Choroid plexus epithelial cell (primary cell): ENCODE measurements around the gene MAP3K14.

Experiments used
- DNase-seq: peaks from one replicate; pipeline ENCODE4 v3.0.0-alpha.2; 2010; ENCODE audit warnings: low read depth
- H3K4me3 ChIP-seq: 2 replicates; pipeline ENCODE4 v1.5.1; 2011; ENCODE audit warnings: low read depth, mild to moderate bottlenecking, control low read depth, low read length, moderate library complexity
- CTCF ChIP-seq: conservative IDR thresholded peaks from 2 replicates; pipeline ENCODE4 v1.5.1; 2011; ENCODE audit warnings: low read depth, mild to moderate bottlenecking, control low read depth, inconsistent platforms, low read length, moderate library complexity

MAP3K14 gene

GRCh38 chr17:45314741-45315647 lies 1.8 kb downstream of the MAP3K14 start:
- peak overlapping the region; percentile 95 for H3K4me3 ChIP-seq
- TF ChIP-seq CTCF: no peak
- peak; percentile 48 for DNase-seq

GRCh38 chr17:45313996-45314740 lies 2.7 kb downstream of the MAP3K14 start:
- TF ChIP-seq CTCF: no peak
- DNase-seq: no peak
- peak overlapping the region; percentile 95 for H3K4me3 ChIP-seq

GRCh38 chr17:45313421-45313771 lies 3.4 kb downstream of the MAP3K14 start:
- DNase-seq: no peak
- H3K4me3 ChIP-seq: peak overlapping the region; percentile 23
- no peak for TF ChIP-seq CTCF

GRCh38 chr17:45312477-45313420 lies 4.1 kb downstream of the MAP3K14 start:
- DNase-seq: no peak
- H3K4me3 ChIP-seq: peak overlapping the region; percentile 23
- TF ChIP-seq CTCF: no peak

GRCh38 chr17:45311760-45312476 lies 4.9 kb downstream of the MAP3K14 start:
- TF ChIP-seq CTCF: no peak
- peak overlapping the region; percentile 1 for H3K4me3 ChIP-seq
- peak; percentile 69 for DNase-seq

- no peak overlapping the region for H3K4me3 ChIP-seq
- TF ChIP-seq CTCF: peak; percentile 23
- no peak for DNase-seq
Observed at GRCh38 chr17:45311401-45311759, 5.4 kb downstream of the MAP3K14 start.
